HPDE6-E6E7 (cell line): ENCODE measurements around the gene PMEL.
"Not testable (repeated sequence)": the region's sequence is repeated elsewhere in the genome, so short reads cannot be mapped to it uniquely, and the experiment has no call there.

ENCODE experiments used
- DNase-seq: peaks from one replicate; pipeline ENCODE4 v3.0.0; 2011; ENCODE audit warnings: missing footprints; ENCODE audit errors: extremely low spot score

Gene PMEL

DNA sequence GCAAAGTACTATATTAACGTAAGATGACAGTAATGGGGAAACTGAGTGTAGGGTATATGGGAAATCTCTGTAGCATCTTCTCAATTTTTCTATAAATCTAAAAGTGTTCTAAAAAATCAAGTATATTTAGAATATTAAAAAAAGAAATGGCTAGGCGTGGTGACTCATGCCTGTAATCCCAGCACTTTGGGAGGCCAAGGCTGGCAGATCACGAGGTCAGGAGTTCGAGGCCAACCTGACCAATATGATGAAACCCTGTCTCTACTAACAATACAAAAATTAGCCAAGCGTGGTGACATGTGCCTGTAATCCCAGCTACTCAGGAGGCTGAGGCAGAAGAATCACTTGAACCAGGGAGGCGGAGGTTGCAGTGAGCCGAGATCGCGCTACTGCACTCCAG is 42.2 kb downstream of the PMEL start:
- DNase-seq, result not testable (repeated sequence)

DNA sequence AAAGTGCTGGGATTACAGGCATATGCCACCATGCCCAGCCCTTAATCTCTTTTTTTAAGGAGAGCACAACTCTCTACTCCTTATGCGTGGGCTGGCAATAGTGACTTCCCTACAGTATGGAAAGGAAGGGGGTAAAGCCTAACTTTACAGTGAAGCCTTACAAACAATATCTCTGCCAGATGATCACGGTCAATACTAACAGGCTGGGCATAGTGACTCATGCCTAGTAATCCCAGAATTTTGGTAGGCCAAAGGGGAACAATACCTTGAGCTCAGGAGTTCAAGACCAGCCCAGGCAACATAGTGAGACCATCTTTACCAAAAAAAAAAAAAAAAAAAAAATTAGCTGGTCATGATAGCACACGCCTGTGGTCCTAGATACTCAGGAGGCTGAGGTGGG is 43.7 kb downstream of the PMEL start:
- no peak for DNase-seq

DNA sequence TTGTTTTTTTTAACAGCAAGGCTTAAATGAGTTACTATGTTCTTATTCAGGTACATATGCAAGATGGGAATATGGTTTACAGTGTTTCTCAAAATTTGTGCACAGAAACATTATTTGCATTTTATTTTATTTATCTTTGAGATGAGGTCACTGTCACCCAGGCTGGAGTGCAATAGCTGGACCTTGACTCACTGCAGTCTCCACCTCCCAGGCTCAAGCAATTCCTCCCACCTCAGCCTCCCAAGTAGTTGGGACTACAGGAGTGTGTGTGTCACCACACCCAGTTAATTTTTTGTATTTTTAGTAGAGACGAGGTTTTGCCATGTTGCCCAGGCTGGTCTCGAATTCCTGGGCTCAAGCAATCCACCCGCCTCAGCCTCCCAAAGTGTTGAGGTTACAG is 46.8 kb downstream of the PMEL start:
- DNase-seq, result not testable (repeated sequence)

DNA sequence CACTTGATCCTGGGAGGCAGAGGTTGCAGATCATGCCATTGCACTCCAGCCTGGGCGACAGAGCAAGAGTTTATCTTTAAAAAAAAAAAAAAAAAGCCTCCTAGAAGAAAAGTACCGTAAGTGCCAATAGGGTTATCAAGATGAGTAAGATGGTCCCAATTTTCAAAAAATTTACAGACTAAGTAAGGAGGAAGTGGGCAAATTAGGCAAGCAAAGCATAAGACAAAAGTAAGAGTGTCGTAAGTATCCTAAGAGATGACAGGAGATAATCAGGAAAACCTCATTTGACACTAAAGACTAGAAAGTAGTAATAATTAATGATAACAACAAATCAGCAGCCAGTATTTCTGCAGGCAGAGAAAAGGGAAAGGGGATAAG is 50.4 kb downstream of the PMEL start:
- DNase-seq, result no peak

DNA sequence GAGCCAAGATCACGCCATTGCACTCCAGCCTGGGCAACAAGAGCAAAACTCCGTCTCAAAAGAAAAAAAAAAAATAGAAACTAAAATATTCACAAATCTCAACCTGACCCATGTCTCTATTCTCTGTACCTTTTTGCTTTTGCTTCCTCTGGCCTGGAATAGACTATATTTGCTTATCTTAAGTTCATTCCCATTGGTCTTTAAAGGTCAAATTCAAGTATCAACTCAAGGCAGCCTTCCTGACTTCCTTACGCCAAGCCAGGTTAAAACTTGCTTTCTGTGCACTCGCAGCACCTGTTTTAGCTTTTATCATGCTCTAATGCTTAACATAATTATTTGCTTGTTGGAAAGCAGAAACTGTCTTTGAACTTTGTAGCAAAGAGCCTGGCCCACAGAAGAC is 52.9 kb downstream of the PMEL start:
- DNase-seq, result no peak

DNA sequence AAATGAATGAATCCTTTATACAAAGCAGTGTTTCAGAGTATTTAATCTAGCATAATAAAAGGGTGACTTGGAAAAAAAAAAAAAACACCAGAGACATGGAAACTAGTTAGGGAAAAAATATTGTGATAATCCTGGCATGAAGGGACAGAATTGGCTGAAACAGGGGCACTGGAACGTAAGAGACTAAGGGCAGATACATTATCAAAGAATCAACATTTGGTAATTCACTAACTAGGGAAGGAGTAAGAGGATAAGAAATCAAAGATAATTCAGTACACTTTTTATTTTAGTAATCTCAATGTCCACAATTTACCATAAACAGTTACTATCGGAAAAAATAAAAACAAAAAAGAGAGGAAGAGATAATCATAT is 56.3 kb downstream of the PMEL start:
- no peak for DNase-seq

DNA sequence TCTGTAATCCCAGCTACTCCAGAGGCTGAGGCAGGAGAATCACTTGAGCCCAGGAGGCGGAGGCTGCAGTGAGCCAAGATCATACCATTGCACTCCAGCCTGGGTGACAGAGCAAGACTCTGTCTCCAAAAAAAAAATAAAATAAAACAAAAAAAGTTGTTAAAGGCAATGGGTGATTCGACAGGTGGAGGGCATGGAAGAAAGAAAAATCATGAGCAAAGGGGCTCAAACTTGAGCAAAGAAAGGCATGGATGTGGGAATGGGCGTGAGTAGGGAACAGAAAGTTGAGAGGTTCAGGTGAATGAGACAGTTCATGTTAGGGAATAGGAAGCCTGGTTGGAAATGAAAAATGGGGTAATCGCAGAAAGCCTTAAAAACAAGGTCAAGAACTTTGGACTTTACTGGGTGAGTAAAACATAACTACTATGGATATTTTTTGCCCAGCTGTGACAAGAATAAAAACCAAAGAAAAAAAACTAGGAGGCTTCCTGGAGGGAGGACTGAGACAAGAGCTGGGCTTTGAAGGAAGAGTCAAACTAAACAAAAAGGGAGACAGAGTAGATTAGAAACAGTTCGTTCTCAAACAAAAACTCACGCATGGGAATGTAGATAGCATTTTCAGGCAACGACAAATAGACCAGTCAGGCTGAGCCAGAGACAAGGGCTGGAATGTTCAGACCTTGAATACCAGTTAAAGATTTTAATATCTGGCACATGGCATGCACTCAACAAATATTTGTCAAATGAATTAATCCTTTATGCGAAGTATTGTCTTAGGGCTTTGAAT is 56.9 kb downstream of the PMEL start:
- no peak for DNase-seq

DNA sequence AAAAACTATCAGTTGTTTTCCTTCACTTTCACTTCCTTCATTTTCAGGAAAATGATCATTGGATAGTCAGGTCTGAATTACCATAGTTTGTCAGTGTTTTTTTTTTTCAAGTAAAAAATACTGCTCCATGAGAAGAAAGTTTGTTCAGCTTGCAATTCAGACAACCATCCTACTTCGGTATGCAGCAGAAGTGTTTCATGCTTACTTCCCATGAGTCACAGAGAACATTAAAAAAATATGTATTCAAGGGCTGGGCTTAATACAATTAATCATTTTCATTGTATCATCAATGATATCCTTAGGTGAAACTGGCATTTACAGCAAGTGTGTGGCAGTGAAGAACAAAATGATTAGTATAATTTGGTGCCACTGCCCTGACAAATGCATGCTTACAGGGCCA is 59.8 kb downstream of the PMEL start:
- DNase-seq, result no peak
